ENCODE data around the gene ZNF219.

The ZNF219 gene

GRCh38 chr14:21098076-21098891 is at the start of gene ZNF219:
TSS of gene ZNF219 (minus strand) at chr14:21098655. CDS start at chr14:21093591, 5,064 bp downstream.
- H3K27me3 ChIP-seq (replicated peaks; ENCODE audit: control insufficient read depth, insufficient read depth, low read length) = no peaks in the 10 kb centered on the region
- H3K9ac ChIP-seq (ENCODE audit: low read length) = peak within 1 kb of the TSS; percentile 90
- H3K9me3 ChIP-seq (ENCODE audit: control insufficient read depth, low read length) = no peaks in the 10 kb centered on the region
- H3K4me1 ChIP-seq (ENCODE audit: control insufficient read depth, insufficient read depth, low read length) = peaks cover 37% of the 10 kb centered on the region
- no peaks in the 10 kb centered on the region for H3K36me3 ChIP-seq (ENCODE audit: control insufficient read depth, insufficient read depth, low read length, severe bottlenecking)
- peak; percentile 81 for DNase-seq (ENCODE audit: low read depth)
- H3K4me3 ChIP-seq (ENCODE audit: low read length) = peak within 1 kb of the TSS; percentile 87

GRCh38 chr14:21145437-21145836 is 47.0 kb upstream of the ZNF219 start:
- Histone ChIP-seq H3K27me3 (replicated peaks; ENCODE audit: control insufficient read depth, insufficient read depth, low read length) (no peaks in the 10 kb centered on the region), H3K4me1 (ENCODE audit: control insufficient read depth, insufficient read depth, low read length) (no peaks in the 10 kb centered on the region), H3K36me3 (ENCODE audit: control insufficient read depth, insufficient read depth, low read length, severe bottlenecking) (no peaks in the 10 kb centered on the region), H3K9me3 (ENCODE audit: control insufficient read depth, low read length) (peaks cover 14% of the 10 kb centered on the region), H3K9ac (ENCODE audit: low read length) (no peak overlapping the region), H3K4me3 (ENCODE audit: low read length) (no peak overlapping the region)
- no peak for DNase-seq (ENCODE audit: low read depth)

DNA sequence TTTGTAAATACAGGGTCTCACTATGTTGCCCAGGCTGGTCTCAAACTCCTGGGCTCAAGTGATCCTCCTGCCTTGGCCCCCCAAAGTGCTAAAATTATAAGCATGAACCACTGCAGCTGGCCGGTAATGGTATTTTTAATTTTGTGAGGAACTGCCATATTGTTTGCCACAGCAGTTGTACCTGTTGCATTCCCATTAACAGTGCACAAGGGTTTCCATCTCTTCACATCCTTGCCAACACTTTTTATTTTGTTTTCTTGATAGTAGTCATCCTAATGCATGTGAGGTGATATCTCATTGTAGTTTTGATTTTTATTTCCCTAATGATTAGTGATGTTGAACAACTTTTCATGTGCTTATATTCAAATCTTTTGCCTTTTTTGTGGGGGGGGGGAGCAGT is 43.9 kb upstream of the ZNF219 start:
- H3K36me3 ChIP-seq (ENCODE audit: control insufficient read depth, insufficient read depth, low read length, severe bottlenecking) = no peaks in the 10 kb centered on the region
- no peak overlapping the region for H3K9ac ChIP-seq (ENCODE audit: low read length)
- no peak for DNase-seq (ENCODE audit: low read depth)
- H3K4me1 ChIP-seq (ENCODE audit: control insufficient read depth, insufficient read depth, low read length) = no peaks in the 10 kb centered on the region
- H3K4me3 ChIP-seq (ENCODE audit: low read length) = no peak overlapping the region
- H3K9me3 ChIP-seq (ENCODE audit: control insufficient read depth, low read length) = peaks cover 11% of the 10 kb centered on the region
- H3K27me3 ChIP-seq (replicated peaks; ENCODE audit: control insufficient read depth, insufficient read depth, low read length) = peaks cover 4% of the 10 kb centered on the region

- peaks cover 4% of the 10 kb centered on the region for H3K27me3 ChIP-seq (replicated peaks; ENCODE audit: control insufficient read depth, insufficient read depth, low read length)
These were observed 37.6 kb upstream of the ZNF219 start for GRCh38 chr14:21136024-21136423.

GRCh38 chr14:21133901-21134300 is 35.4 kb upstream of the ZNF219 start:
- Histone ChIP-seq H3K9me3 (ENCODE audit: control insufficient read depth, low read length) (peaks cover 8% of the 10 kb centered on the region), H3K36me3 (ENCODE audit: control insufficient read depth, insufficient read depth, low read length, severe bottlenecking) (no peaks in the 10 kb centered on the region), H3K9ac (ENCODE audit: low read length) (no peak overlapping the region), H3K4me1 (ENCODE audit: control insufficient read depth, insufficient read depth, low read length) (no peaks in the 10 kb centered on the region), H3K27me3 (replicated peaks; ENCODE audit: control insufficient read depth, insufficient read depth, low read length) (peaks cover 4% of the 10 kb centered on the region), H3K4me3 (ENCODE audit: low read length) (no peak overlapping the region)
- no peak for DNase-seq (ENCODE audit: low read depth)

More at GRCh38 chr14:21136024-21136423, 37.6 kb upstream of the ZNF219 start:
- H3K4me1 ChIP-seq (ENCODE audit: control insufficient read depth, insufficient read depth, low read length) = no peaks in the 10 kb centered on the region
- H3K9me3 ChIP-seq (ENCODE audit: control insufficient read depth, low read length) = peaks cover 5% of the 10 kb centered on the region
- peak; percentile 49 for DNase-seq (ENCODE audit: low read depth)
- no peak overlapping the region for H3K4me3 ChIP-seq (ENCODE audit: low read length)
- H3K36me3 ChIP-seq (ENCODE audit: control insufficient read depth, insufficient read depth, low read length, severe bottlenecking) = no peaks in the 10 kb centered on the region
- no peak overlapping the region for H3K9ac ChIP-seq (ENCODE audit: low read length)

DNA sequence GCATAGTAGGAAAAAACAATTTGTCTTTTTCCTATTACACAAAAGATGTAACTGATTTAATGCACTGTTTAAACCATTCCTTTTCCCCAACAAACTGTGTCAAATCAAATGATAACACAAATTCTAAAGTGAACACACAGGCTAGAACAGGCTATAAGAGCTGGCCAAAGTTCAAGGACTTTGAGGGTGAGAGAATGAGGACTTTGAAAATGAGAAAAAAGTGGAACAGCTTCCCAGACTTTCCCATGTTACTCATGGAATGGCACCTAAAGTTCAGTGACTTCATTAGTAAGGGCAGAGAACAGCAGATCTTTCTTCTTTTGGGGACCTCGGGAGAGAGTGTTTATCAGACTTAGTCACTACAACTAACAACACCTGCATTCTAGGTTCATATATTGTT is 25.0 kb upstream of the ZNF219 start:
- Histone ChIP-seq H3K4me1 (ENCODE audit: control insufficient read depth, insufficient read depth, low read length) (peaks cover 9% of the 10 kb centered on the region), H3K4me3 (ENCODE audit: low read length) (no peak overlapping the region), H3K27me3 (replicated peaks; ENCODE audit: control insufficient read depth, insufficient read depth, low read length) (peaks cover 16% of the 10 kb centered on the region), H3K9ac (ENCODE audit: low read length) (no peak overlapping the region), H3K9me3 (ENCODE audit: control insufficient read depth, low read length) (peaks cover 7% of the 10 kb centered on the region), H3K36me3 (ENCODE audit: control insufficient read depth, insufficient read depth, low read length, severe bottlenecking) (no peaks in the 10 kb centered on the region)
- no peak for DNase-seq (ENCODE audit: low read depth)

DNA sequence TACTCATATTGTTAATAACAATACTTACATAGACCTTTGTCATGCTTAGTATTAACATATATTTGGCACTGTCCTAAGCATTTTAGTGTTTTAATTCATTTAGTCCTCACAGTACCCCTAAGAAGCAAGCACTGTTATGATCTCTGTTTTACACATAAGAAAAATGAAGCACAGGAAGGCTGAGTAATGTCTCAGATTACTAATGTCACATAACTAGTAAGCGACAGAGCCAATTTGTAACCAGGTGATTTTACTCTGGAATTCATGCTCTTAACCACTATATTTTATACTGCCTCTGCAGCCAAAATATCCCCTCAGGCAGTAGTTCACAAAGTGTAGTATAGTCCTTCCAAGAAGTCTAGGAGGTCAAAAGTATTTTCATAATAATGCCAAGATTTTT is 22.7 kb upstream of the ZNF219 start:
- Histone ChIP-seq H3K4me3 (ENCODE audit: low read length) (peak overlapping the region; percentile 48), H3K4me1 (ENCODE audit: control insufficient read depth, insufficient read depth, low read length) (peaks cover 9% of the 10 kb centered on the region), H3K9ac (ENCODE audit: low read length) (peak overlapping the region; percentile 14), H3K27me3 (replicated peaks; ENCODE audit: control insufficient read depth, insufficient read depth, low read length) (peaks cover 9% of the 10 kb centered on the region), H3K9me3 (ENCODE audit: control insufficient read depth, low read length) (peaks cover 7% of the 10 kb centered on the region), H3K36me3 (ENCODE audit: control insufficient read depth, insufficient read depth, low read length, severe bottlenecking) (no peaks in the 10 kb centered on the region)
- no peak for DNase-seq (ENCODE audit: low read depth)

DNA sequence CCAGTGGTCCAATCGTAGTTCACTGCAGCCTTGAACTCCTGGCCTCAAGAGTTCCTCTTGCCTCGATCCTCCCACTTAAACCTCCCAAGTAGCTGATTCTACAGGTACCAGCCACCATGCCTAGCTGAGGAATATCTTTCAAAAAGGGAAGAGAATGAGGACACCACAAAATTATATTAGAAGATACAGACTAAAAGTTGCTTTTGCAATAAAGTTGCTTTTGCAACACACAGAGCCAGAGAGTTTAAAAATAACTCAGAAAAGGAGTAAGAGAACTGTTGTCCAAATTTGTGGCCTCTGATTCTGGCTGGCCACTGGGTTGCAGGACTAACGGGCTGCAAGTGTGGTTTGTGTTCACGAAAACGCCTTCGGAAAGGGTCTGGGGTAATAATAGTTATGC is 22.2 kb upstream of the ZNF219 start:
- no peaks in the 10 kb centered on the region for H3K36me3 ChIP-seq (ENCODE audit: control insufficient read depth, insufficient read depth, low read length, severe bottlenecking)
- H3K4me3 ChIP-seq (ENCODE audit: low read length) = peak overlapping the region; percentile 48
- no peak for DNase-seq (ENCODE audit: low read depth)
- peak overlapping the region; percentile 14 for H3K9ac ChIP-seq (ENCODE audit: low read length)
- H3K9me3 ChIP-seq (ENCODE audit: control insufficient read depth, low read length) = peaks cover 7% of the 10 kb centered on the region
- H3K4me1 ChIP-seq (ENCODE audit: control insufficient read depth, insufficient read depth, low read length) = peaks cover 9% of the 10 kb centered on the region
- peaks cover 5% of the 10 kb centered on the region for H3K27me3 ChIP-seq (replicated peaks; ENCODE audit: control insufficient read depth, insufficient read depth, low read length)

DNA sequence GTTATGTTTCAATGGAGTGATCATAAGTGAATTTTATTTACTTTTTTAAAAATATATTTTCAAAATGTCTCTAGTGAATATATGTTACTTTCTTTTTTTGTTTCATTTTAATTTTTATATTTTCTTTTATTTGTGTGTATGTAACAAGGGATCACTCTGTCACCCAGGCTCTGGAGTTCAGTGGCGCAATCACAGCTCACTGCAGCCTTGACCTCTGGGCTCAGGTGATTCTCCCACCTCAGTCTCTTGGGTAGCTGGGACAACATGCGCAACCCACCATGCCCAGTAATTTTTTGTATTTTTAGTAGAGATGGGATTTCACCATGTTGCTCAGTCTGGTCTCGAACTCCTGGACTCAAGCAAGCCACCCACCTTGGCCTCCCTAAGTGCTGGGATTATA is 20.5 kb upstream of the ZNF219 start:
- Histone ChIP-seq H3K4me3 (ENCODE audit: low read length) (no peak overlapping the region), H3K36me3 (ENCODE audit: control insufficient read depth, insufficient read depth, low read length, severe bottlenecking) (no peaks in the 10 kb centered on the region), H3K27me3 (replicated peaks; ENCODE audit: control insufficient read depth, insufficient read depth, low read length) (peaks cover 5% of the 10 kb centered on the region), H3K4me1 (ENCODE audit: control insufficient read depth, insufficient read depth, low read length) (peaks cover 9% of the 10 kb centered on the region), H3K9ac (ENCODE audit: low read length) (no peak overlapping the region), H3K9me3 (ENCODE audit: control insufficient read depth, low read length) (no peaks in the 10 kb centered on the region)
- DNase-seq (ENCODE audit: low read depth) = no peak

- Histone ChIP-seq H3K9me3 (ENCODE audit: control insufficient read depth, low read length) (no peaks in the 10 kb centered on the region), H3K27me3 (replicated peaks; ENCODE audit: control insufficient read depth, insufficient read depth, low read length) (no peaks in the 10 kb centered on the region), H3K36me3 (ENCODE audit: control insufficient read depth, insufficient read depth, low read length, severe bottlenecking) (no peaks in the 10 kb centered on the region), H3K4me3 (ENCODE audit: low read length) (no peak overlapping the region), H3K9ac (ENCODE audit: low read length) (no peak overlapping the region), H3K4me1 (ENCODE audit: control insufficient read depth, insufficient read depth, low read length) (peaks cover 11% of the 10 kb centered on the region)
- no peak for DNase-seq (ENCODE audit: low read depth)
These were observed 14.9 kb upstream of the ZNF219 start for GRCh38 chr14:21113369-21113768.

DNA sequence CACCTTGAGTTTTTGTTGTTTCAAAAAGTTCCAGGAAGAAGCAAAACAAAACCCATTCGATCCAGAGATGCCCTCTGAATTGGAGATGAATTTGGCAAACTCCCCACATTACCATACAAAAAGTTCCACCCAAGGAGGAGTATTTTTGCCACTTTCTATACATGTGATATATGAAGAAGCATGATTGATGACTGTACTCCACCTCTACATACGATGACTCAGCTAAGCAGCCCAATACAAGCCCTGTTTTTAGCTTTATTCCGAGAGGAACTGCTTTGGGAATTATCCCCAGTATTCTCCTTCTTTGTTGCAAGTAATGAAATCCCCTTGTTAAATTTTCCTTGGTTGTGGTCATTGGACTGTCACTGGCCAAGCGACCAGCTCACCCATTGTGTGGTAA is 13.8 kb upstream of the ZNF219 start:
- Histone ChIP-seq H3K9me3 (ENCODE audit: control insufficient read depth, low read length) (no peaks in the 10 kb centered on the region), H3K9ac (ENCODE audit: low read length) (no peak overlapping the region), H3K36me3 (ENCODE audit: control insufficient read depth, insufficient read depth, low read length, severe bottlenecking) (no peaks in the 10 kb centered on the region), H3K4me3 (ENCODE audit: low read length) (no peak overlapping the region), H3K27me3 (replicated peaks; ENCODE audit: control insufficient read depth, insufficient read depth, low read length) (no peaks in the 10 kb centered on the region), H3K4me1 (ENCODE audit: control insufficient read depth, insufficient read depth, low read length) (peaks cover 22% of the 10 kb centered on the region)
- DNase-seq (ENCODE audit: low read depth) = no peak
